ENCODE results near the gene HPSE. TPM values are rescaled to one million over a fixed set of nuclear protein-coding genes. Genes with fewer than 3 reads are reported as not detected.

HPSE gene
- total and polyA plus RNA-seq, 2 of the 13 experiments (the other 11 are each of a cell fraction or from before 2014, with no cell fraction given), result not detected

DNA sequence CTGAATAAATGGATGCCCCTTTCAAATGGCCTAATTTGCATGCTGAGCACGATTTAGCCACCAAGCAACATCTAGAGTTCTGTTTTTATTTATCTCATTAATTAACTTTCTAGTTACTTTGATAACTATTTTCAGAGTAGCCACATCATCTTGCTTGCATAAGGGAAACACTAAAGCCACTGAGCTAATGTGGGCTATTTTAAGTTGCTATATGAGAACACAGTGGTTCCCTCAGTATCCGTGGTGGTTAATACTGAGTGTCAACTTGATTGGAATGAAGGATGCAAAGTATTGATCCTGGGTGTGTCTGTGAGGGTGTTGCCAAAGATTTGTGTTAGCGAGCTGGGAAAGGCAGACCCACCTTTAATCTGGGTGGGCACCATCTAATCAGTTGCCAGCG is 25.4 kb upstream of the HPSE start:
- ChIA-PET POLR2A (no interaction called here), CTCF (ENCODE audit: low intra/inter-chr PET ratio, low total read pairs) (no interaction called here)
- Histone ChIP-seq H3K27ac (ENCODE audit: extremely low read length, insufficient read depth, low read length) (no peak overlapping the region), H3K4me2 (ENCODE audit: low read depth, low read length) (no peak overlapping the region), H3K79me2 (ENCODE audit: insufficient read depth, low read length) (no peaks in the 10 kb centered on the region), H3K27me3 (ENCODE audit: control insufficient read depth in 1 of 2, insufficient read depth in 2 of 2, low read length in 2 of 2) (no peaks in the 10 kb centered on the region), H3K9ac (ENCODE audit: insufficient read depth, low read depth, low read length) (no peak overlapping the region), H3K9me3 (ENCODE audit: low read length) (no peaks in the 10 kb centered on the region), H3K4me3 (replicated peaks in 1 of 3; ENCODE audit: insufficient read depth in 1 of 3, low read depth in 2 of 3, low read length in 3 of 3) (no peak overlapping the region), H3K4me1 (ENCODE audit: insufficient read depth, low read length) (peaks cover 66% of the 10 kb centered on the region), H4K20me1 (ENCODE audit: insufficient read depth, low read length) (no peaks in the 10 kb centered on the region), H2AFZ (ENCODE audit: low read length) (no peak overlapping the region), H3K36me3 (replicated peaks in 1 of 2; ENCODE audit: control insufficient read depth in 1 of 2, insufficient read depth in 2 of 2, low read length in 2 of 2) (no peaks in the 10 kb centered on the region)
- 64% methylated on average over 4 of the region's 4 CpGs for WGBS (ENCODE audit: low lambda C conversion rate)
- TF ChIP-seq ZNF546 (CRISPR knock-in tag; conservative IDR thresholded peaks at IDR 0.05) (no peak), ZNF329 (CRISPR knock-in tag; IDR thresholded peaks at IDR 0.05; ENCODE audit: low read depth) (no peak), CENPT (CRISPR knock-in tag; IDR thresholded peaks at IDR 0.05; ENCODE audit: low read depth) (no peak), TOE1 (CRISPR knock-in tag; IDR thresholded peaks at IDR 0.05) (no peak), ZBTB42 (CRISPR knock-in tag; IDR thresholded peaks at IDR 0.05) (no peak), ZNF605 (CRISPR knock-in tag; IDR thresholded peaks at IDR 0.05) (no peak), ZNF34 (CRISPR knock-in tag; IDR thresholded peaks at IDR 0.05; ENCODE audit: borderline replicate concordance) (no peak)
- TF ChIP-seq, protein P1, sequence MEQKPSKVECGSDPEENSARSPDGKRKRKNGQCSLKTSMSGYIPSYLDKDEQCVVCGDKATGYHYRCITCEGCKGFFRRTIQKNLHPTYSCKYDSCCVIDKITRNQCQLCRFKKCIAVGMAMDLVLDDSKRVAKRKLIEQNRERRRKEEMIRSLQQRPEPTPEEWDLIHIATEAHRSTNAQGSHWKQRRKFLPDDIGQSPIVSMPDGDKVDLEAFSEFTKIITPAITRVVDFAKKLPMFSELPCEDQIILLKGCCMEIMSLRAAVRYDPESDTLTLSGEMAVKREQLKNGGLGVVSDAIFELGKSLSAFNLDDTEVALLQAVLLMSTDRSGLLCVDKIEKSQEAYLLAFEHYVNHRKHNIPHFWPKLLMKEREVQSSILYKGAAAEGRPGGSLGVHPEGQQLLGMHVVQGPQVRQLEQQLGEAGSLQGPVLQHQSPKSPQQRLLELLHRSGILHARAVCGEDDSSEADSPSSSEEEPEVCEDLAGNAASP (CRISPR knock-in tag; IDR thresholded peaks at IDR 0.05; ENCODE audit: borderline replicate concordance), result no peak
- TF ChIP-seq, protein P2, sequence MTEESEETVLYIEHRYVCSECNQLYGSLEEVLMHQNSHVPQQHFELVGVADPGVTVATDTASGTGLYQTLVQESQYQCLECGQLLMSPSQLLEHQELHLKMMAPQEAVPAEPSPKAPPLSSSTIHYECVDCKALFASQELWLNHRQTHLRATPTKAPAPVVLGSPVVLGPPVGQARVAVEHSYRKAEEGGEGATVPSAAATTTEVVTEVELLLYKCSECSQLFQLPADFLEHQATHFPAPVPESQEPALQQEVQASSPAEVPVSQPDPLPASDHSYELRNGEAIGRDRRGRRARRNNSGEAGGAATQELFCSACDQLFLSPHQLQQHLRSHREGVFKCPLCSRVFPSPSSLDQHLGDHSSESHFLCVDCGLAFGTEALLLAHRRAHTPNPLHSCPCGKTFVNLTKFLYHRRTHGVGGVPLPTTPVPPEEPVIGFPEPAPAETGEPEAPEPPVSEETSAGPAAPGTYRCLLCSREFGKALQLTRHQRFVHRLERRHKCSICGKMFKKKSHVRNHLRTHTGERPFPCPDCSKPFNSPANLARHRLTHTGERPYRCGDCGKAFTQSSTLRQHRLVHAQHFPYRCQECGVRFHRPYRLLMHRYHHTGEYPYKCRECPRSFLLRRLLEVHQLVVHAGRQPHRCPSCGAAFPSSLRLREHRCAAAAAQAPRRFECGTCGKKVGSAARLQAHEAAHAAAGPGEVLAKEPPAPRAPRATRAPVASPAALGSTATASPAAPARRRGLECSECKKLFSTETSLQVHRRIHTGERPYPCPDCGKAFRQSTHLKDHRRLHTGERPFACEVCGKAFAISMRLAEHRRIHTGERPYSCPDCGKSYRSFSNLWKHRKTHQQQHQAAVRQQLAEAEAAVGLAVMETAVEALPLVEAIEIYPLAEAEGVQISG (CRISPR knock-in tag; IDR thresholded peaks at IDR 0.05), result no peak
- DNase-seq (ENCODE audit: low spot score), result no peak
- ATAC-seq, result no peak
- in situ Hi-C loops (cut with HindIII; ENCODE audit: extremely low pct_ligation_motif_present, low pct_unique_long_range_greater_than_20kb) (loop anchor here (25.0 kb wide), 1 partner anchor 277 kb away; no protein-coding TSS in a partner anchor), intact Hi-C loops (cut with micrococcal nuclease; ENCODE audit: unreplicated experiment) (loop anchor here (10.0 kb wide), 1 partner anchor 55 kb away; no protein-coding TSS in a partner anchor)
- BruUV-seq (replicated peaks), result no TSS peak
- no peak for FAIRE-seq

Measured in HepG2 (cell line).